Measurements from ENCODE around the gene GUK1.

GUK1 gene

DNA sequence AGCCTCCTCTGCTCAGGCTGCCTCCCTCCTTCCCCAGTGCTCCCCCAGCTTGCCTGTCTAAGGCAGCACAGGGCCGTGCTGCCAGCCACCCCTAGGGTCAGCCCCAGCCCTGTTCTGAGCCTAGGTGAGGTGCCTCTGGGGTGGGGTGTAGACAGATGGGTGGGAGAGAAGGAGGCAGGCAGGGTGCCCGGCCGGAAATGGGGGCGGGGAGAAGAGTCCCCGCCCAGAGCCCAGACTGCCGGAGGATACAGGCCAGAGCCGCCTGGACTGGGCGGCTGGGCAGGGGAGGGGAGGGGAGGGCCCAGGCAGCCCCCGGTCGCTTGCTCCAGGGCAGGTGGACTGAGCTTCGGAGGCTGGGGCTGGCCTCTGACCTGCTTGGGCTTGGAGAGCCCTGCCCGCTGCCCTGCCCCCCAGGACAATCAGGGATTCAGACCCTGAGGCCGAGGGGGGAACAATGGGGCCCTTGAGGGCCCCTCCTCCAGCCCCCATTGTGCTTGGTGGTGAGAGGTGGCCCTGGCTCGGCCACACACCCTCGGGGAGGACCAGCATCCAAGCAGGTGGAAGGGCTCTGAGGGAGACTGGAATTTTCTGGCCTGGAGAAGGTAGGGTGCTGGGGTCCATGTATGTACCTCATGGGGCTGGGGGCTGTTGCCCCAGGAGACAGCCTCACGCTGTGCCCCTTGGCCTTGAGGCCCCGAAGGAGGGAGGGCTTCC, 9.5 kb downstream of the GUK1 start, which contains the start of gene GJC2:
TSS of gene GJC2 (plus strand) at position 525 of the 714 bp plus-strand sequence. CDS start 7,829 bp downstream, outside the sequence.
- no peak for DNase-seq (ENCODE audit: low read depth, low spot score)

DNA sequence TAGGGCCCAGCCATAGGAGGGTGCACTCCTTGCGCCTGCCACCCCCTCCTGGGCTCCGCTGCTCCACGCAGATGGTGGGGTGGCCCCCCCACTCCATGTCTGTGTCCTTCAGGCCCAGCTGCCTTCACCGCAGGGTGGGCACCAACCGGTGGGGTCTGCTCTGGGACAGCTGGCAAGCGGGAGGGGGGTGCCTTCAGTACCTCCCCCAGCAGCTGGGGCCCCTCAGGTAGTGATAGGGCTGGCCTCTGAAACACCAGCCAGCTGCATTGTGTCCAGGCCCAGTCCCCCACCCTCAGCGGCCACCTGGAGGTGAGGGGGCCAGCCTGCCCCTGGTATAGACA, 10.0 kb downstream of the GUK1 start:
- no peak for DNase-seq (ENCODE audit: low read depth, low spot score)

DNA sequence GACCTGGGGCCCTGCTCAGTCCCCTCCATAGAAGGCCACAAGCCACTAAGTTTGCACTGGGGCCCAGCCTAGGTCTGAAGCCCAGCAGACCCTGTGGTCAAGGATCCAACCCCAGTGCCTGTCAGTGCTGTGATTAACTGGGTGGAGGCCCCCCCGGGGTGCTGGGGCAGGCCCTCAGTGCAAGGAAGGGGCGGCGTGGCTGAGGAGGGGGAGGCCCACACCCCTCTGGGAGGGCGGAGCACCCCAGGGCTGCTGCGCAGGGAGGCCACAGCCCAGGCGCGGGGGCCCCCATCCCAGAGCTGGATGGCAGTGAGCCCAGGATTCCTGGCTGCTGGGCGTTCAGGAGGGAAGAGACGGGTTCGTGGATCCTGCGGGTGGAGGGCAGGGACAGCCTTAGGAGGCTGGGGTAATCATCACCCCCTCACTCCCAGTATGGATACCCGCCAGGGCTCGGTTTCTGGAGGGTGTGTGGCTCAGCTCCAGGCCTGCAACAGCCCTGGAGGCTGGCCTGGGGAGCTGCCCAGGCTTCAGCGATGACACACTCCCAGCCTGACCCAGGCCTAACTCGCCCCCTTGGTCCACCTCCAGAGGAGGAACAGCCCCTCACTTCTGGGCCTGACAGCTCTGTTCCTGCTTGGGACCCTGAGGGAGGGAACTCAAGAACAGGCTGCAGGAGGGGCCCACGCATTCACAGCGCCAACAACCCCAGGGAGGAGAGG, 10.5 kb downstream of the GUK1 start:
- no peak for DNase-seq (ENCODE audit: low read depth, low spot score)

DNA sequence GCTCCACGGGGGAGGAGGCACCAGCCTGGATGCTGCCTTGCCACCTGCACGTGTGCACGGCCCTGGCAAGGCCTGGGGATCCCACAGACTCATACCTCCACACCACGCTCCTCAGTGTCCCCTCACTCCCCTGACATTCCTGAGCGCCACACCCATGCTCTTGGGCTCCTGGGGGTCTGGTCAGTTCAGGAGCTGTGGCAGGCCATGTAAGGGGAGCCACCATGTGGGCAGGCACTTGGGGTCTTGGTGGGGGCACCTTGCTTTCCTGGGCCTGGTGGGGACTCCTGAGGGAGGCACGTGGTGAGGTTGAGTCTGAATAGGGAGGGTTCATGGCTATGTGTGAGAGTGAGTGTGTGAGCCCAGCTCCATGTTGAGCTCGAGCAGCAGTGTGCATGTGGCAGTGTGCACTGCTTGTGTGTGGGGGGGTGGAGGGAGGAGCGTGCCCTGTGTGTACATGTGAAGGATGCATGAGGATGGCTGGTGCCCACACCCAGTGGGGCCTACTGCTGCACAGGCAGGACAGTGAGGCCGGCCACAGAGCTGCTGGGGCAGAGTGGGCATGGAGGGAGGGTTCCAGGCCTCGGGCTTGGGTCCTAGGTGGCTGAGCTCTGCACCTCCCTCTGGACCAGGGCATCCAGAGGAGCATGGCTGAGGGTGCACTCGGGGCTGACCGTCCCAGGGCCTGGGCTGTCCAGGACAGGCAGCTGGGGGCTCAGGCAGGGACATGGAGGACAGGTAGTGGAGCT, 11.3 kb downstream of the GUK1 start:
- DNase-seq (ENCODE audit: low read depth, low spot score): no peak

DNA sequence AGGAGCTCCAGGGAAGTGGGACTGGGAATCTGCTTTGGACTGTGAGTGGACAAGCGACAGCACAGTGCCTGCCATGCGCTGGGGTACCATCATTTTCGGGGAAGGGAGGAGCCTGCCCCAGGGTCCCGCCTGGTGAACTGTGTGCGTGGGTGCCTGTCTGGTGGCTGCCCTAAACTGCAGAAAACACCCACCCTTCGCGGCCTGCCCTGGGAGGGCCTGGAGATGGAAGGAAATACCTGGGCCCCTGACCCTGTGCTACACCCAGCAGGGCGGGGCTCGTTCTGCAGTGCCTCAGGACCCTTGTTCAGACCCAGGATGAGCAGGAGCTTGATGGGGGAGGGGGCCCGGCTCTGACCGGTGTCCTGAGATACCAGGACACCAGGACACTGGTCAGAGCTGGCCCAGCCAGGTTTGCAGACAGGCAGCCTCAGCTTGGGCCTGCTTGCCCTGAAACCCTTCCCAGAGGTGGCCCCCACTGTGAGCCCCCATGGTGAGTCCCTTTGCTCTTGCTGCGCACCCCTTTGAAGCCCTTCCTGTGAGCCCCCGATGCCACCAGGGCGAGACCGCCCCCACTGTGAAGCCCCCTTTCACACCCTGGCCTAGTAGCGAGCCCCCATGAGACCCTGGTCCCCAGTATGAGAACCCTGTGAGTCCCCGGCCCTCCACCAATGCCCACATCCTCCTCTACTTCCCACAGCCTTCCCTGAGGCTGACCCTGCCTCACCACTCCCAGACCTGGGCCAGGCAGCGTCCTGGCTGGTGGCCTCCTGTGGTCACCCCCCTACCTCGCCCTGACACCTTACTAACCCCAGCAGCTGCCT, 12.2 kb downstream of the GUK1 start:
- DNase-seq (ENCODE audit: low read depth, low spot score): no peak

DNA sequence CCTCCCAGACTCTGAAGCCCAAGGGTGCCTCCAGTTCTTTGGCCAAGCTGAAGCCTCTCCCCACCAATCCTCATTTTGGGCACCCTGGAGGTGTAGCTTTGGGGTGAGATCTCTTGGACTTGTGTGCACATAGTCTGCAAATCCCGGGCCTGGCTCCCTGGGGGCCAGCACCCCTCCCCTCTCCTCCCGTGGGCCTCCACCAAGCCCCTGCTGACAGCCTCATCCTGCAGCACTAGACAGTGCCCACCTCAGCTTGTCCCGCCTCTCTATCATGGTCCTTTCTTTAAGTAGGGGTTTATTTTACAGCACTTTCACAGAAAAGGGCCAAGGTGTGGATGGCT, 12.8 kb downstream of the GUK1 start:
- no peak for DNase-seq (ENCODE audit: low read depth, low spot score)

DNA sequence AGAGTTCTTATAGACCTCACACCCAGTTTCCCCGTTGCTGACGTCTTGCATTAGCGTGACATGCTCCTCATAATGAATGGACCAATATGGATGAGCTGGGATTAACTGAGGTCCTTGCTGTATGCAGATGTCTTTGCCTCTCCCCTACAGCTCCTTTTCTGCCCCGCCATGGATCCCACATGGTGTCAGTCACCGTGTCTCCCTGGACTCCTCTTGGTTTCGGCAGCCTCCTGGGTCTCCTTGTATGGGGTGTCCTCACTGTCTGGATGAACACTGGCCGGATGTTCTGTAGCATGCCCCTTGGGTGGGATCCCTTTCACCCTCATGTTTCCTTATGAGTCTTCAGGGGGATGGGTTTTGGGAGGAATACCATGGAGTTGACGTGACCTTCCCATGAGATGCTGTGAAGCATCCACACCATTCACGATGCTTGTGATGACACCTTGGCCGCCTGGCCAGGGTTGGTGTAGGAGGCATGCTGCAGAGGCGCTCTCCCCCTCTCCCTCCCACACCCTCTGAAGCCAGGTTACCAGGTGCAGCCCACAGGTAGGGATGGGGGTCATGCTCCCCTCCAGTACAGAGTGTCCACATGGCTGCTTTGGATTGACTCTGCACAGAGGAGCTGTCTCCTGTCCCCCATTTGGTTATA, 14.1 kb downstream of the GUK1 start:
- no peak for DNase-seq (ENCODE audit: low read depth, low spot score)

DNA sequence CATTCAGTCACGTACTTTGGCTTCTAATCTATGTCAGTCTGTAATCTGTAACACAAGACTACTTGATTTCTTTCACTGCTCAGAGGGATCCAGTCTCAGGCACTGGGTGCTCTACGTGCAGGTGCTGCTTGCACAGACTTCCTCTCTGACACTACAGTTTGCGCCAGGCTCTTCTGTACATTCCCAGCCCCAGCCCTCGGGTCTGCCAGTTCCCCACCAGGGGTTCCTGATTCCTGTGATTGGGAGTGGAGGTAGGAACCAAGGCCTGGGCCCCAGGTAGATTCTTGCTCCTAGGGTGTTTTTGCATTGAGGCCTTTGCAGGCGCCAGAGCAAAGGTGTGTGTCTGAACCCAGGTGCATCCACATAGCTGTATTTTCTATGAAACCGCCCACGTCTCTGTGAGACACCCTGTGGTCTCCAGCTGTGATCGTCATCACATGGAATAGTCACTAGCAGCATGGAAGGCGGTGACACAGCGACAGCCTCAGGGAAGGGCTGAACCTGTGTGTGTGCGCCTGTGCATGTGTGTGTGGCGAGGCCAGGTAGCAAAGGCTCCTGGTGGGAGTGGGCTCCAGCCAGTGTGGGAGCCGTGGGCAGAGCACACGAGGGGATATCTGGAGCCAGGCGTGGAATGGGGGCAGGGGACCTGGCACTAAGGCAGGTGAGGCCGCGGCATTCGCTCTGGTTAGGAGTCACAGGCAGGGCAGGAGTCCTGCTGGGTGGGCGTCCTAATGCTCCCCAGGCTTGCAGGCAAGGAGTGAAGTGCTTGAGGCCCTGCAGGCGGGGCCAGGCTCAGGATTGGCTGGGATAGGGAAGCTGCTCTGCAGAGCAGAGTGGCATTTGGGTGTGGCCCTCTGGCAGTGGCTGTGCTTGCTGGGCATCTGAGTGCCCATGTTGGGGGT, 14.8 kb downstream of the GUK1 start:
- DNase-seq (ENCODE audit: low read depth, low spot score): no peak

DNA sequence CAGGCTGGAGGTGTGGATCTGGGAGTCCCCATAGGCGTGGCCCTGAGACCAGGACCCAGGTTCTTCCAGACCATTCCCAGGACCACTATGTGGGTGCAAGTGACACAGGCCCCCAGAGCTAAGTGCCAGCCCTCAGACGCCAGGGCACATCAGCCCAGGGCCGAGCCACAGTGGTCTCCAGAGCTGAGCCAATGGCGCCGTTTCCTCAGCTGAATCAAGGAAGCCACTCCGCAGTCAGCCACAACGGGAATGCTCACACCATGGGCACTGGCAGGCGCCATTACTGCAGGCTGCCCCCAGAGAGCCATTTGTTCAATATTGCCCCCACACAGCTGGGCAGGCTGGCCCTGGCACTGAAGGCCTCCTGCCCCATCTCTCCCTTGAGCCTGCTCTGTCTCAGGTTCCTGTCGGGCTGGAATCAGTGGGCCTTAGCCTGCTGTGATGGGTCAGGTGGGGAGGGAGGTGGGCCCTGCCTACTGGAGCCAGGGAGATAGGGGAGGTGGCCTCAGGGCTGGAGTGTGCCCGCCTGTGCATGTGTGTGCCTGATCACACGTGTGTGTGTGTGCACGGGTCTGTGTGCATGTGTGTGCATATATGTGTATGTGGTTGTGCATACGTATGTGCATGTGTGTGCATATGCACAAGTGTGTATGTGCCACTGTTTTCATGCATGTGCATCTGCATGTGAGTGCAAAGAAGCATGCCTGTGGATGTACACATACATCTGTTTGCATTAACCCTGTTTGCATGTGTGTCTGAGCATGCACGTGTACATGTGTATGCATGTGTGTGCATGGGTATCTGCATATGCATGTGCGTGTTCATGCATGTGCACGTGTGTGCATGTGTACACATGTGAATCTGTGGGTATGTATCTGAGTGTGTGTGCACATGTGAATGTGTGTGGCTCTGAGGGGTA, 15.8 kb downstream of the GUK1 start:
- DNase-seq (ENCODE audit: low read depth, low spot score): no peak

DNA sequence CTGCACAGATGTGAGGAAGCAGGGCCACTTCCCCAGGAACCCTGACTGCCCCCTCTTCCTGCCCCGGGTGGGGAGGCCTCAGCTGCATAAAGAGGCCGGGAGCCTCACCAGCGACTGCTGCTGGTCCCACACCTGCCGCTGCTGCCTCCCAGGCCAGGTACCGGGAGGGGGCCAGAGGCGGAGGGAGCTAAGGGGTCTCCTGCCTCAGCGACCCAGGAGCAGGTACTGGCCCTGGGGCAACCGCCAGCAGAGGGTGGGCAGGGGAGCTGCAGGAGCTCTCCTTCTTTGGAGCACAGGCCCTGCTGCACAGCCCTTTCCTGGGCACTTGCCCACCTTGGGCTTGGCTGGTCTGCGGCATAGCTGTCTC, 16.4 kb downstream of the GUK1 start:
- no peak for DNase-seq (ENCODE audit: low read depth, low spot score)

DNA sequence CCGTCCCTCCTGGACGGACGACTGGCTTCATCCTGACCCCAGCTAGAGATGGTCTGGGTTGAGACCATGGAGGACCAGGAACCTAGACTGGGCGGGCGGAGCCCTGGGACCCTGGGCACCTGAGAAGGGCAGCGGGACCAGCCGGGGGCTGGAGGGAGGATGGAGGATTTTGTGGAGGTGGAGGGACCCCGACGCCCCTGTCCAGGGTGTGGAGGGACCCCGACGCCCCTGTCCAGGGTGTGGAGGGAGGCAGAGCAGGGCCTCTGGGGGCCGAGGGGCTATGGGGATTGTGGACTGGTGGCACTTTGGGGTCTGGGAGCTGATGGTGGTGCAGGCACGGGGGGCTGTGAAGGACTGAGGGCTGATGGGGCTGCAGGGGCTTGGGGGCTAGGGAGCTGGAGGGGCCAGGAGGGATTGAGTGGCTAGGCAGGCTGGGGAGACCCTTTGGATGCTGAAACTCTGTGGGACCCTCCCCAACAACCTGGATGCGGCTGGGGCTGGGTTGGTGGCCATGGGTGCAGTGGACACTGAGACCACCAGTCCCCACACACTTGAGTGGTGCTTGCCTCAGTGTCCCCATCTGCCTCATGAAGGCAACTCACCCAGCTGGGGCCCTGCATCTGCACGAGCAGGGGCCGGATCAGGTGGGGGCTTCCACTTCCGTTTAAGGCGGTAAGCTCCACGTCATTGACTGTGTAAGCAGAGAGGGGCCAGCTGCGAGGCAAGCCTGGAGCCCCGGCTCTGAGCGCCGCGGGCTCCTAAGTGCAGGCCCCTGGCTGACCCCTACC, 17.1 kb downstream of the GUK1 start:
- no peak for DNase-seq (ENCODE audit: low read depth, low spot score)

DNA sequence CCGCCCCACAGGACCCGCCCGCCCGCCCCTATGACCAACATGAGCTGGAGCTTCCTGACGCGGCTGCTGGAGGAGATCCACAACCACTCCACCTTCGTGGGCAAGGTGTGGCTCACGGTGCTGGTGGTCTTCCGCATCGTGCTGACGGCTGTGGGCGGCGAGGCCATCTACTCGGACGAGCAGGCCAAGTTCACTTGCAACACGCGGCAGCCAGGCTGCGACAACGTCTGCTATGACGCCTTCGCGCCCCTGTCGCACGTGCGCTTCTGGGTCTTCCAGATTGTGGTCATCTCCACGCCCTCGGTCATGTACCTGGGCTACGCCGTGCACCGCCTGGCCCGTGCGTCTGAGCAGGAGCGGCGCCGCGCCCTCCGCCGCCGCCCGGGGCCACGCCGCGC, 17.6 kb downstream of the GUK1 start:
- no peak for DNase-seq (ENCODE audit: low read depth, low spot score)

DNA sequence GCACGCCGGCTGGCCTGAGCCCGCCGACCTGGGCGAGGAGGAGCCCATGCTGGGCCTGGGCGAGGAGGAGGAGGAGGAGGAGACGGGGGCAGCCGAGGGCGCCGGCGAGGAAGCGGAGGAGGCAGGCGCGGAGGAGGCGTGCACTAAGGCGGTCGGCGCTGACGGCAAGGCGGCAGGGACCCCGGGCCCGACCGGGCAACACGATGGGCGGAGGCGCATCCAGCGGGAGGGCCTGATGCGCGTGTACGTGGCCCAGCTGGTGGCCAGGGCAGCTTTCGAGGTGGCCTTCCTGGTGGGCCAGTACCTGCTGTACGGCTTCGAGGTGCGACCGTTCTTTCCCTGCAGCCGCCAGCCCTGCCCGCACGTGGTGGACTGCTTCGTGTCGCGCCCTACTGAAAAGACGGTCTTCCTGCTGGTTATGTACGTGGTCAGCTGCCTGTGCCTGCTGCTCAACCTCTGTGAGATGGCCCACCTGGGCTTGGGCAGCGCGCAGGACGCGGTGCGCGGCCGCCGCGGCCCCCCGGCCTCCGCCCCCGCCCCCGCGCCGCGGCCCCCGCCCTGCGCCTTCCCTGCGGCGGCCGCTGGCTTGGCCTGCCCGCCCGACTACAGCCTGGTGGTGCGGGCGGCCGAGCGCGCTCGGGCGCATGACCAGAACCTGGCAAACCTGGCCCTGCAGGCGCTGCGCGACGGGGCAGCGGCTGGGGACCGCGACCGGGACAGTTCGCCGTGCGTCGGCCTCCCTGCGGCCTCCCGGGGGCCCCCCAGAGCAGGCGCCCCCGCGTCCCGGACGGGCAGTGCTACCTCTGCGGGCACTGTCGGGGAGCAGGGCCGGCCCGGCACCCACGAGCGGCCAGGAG, 18.3 kb downstream of the GUK1 start:
- no peak for DNase-seq (ENCODE audit: low read depth, low spot score)

DNA sequence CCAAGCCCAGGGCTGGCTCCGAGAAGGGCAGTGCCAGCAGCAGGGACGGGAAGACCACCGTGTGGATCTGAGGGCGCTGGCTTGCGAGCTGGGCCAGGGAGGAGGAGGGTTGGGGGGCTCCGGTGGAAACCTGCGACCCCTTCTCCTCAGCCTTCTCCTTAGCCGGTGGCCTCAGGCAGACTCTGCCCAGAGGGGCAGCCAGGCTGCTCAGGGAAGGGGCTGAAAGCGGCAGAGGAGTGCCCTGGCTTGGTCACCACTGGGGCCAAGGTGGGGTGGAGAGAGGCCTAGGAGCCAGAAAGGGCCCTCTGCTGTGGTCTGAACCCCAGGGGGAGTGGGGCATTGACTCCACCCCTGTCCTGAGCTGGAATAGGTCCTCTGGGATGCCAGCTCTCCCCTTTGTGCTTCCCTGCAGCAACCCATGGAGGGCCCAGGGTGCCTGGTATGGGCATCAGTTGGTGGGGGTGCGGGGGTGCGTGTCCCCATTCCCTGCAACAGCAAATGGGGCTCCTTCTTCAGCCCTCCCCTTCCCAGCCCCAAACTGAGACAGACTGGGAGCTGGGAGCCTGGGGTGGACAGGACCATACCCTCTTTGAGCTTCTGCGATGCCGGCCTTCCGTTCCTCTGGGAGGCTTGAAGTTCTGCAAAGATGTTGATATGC, 19.1 kb downstream of the GUK1 start:
- DNase-seq (ENCODE audit: low read depth, low spot score): no peak

DNA sequence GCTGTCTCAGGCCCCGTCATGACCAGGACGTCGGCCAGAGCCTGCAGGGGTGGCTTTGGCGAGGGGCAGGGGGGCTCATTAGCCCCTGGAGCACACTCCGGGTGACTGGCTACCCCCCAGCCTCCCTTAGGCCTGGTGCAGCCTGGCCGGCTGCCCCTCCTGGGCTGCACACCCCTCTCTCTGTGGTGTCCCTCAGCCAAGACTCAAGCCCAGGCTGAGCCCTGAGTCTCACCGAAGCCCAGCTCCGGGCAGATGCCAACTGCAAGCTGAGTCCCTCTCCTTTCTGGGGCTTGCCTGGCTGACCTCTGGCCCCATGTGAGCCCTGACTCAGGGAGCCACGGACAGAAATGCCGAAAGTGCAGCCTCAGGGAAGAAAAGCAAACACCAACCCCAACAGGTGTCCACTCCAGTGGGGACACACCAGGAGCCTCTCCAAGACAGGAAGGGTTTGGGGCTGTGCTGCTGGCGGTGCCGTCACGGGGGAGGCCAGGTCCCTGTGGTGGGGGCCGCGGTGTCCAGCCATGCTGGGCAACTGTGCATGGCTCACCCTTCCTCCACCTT, 20.2 kb downstream of the GUK1 start:
- DNase-seq (ENCODE audit: low read depth, low spot score): no peak

DNA sequence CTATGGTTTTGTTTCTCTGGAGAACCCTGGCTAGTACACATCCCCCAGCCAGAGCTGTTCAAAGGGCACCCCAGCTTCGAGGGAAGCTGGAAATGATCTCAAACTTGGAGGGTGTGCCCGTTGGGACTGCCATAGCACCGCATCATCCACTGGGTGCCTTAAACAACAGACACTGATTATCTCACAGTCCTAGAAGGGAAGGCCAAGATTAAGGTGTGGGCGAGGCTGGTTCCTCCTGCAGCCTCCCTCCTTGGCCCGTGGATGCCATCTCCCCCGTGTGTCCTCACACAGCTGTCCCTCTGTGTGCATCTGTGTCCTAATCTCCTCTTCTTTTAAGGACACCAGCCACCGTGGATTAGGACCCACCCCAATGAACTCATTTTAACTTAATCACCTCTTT, 21.3 kb downstream of the GUK1 start:
- no peak for DNase-seq (ENCODE audit: low read depth, low spot score)

DNA sequence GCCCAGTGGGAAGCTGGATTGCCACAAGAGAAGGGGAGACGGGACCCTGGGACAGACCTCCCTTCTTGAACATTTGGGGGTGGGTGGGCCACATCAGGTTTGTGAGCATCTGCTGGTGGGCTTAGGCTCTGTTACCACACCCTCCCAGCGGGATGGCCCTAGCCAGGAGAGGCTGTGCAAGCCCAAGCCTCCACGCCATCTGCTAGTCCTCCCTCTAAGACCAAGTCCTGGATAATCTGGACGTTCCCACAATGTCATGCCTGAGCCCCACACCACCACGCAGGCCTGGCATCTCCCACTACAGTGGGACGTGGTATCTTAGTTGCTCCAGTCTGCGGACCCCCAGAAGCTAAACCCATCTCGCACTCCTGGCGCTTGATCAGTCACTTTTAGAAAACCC, 21.8 kb downstream of the GUK1 start:
- DNase-seq (ENCODE audit: low read depth, low spot score): no peak
